Measurements from ENCODE around the gene NRIP1. TPM values are rescaled to one million over a fixed set of nuclear protein-coding genes. Genes with fewer than 3 reads are reported as not detected.

NRIP1 gene
- total and polyA plus RNA-seq, 9 of the 15 experiments (the other 6 are each of a cell fraction or from before 2014, with no cell fraction given), result 4.3 to 42.8 (median 19.6) TPM

DNA sequence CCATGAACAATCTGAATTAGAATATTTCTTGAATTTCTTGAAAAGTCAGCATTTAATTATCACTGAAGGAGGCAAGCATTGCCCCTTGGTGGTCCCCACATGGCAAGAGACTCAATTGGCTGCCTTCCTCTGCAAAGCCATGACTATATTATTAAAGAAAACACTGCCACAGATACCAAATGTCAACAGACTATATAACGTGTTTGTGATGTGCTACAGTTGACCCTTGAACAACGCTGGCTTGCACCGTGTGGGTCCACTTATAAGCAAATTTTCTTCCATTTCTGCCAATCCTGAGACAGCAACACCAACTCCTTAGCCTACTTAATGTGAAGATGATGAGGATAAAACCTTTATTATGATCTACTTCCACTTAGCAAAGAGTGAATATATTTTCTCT lies 66.5 kb downstream of the NRIP1 start:
- ATAC-seq, result no peak
- BruUV-seq (replicated peaks), result no TSS peak
- FAIRE-seq, result no peak
- no peak for DNase-seq (ENCODE audit: extremely low read depth in 1 of 4, low spot score in 3 of 4)
- POLR2A ChIA-PET, result no interaction called here
- Histone ChIP-seq H3K4me3 (no peak overlapping the region), H2AFZ (ENCODE audit: low read depth, low read length) (no peak overlapping the region), H3K27ac (ENCODE audit: extremely low read depth, low read depth, low read length) (no peak overlapping the region), H3K4me2 (ENCODE audit: insufficient read depth, low read length) (no peak overlapping the region), H3K4me1 (replicated peaks in 1 of 2; ENCODE audit: control insufficient read depth in 2 of 2, insufficient read depth in 2 of 2, low read length in 2 of 2) (no peaks in the 10 kb centered on the region), H3K9ac (ENCODE audit: insufficient read depth in 1 of 2, low read depth in 2 of 2, low read length in 2 of 2) (no peak overlapping the region), H3K36me3 (ENCODE audit: control insufficient read depth, insufficient read depth, low read length) (peaks cover 1% of the 10 kb centered on the region; the same call in 2 of the 3 replicates), H3K9me3 (replicated peaks; ENCODE audit: control insufficient read depth, insufficient read depth, low read depth, low read length) (no peaks in the 10 kb centered on the region), H4K20me1 (replicated peaks; ENCODE audit: control insufficient read depth, insufficient read depth, low read length) (no peaks in the 10 kb centered on the region), H3K9me1 (ENCODE audit: control insufficient read depth, insufficient read depth, low read length) (no peaks in the 10 kb centered on the region), H3K27me3 (ENCODE audit: control insufficient read depth in 2 of 2, insufficient read depth in 2 of 2, low read length in 2 of 2) (no peaks in the 10 kb centered on the region), H3K79me2 (ENCODE audit: control insufficient read depth, insufficient read depth, low read length) (peaks cover 75% of the 10 kb centered on the region)
- intact Hi-C loops (cut with micrococcal nuclease), result no loop called here
- in situ Hi-C loops (cut with MboI), result no loop called here
- CTCF ChIA-PET (ENCODE audit: low intra/inter-chr PET ratio), result no interaction called here
- TF ChIP-seq C11orf30 (IDR thresholded peaks at IDR 0.05; ENCODE audit: low read depth), result peak; percentile 20; the same call in 1 of the 2 replicates
- no peak for TF ChIP-seq SRSF3 (IDR thresholded peaks at IDR 0.05; ENCODE audit: insufficient read depth, low read length)
- 71% methylated on average over 3 of the region's 3 CpGs for WGBS (ENCODE audit: insufficient coverage, low coverage, missing lambda C conversion rate)

DNA sequence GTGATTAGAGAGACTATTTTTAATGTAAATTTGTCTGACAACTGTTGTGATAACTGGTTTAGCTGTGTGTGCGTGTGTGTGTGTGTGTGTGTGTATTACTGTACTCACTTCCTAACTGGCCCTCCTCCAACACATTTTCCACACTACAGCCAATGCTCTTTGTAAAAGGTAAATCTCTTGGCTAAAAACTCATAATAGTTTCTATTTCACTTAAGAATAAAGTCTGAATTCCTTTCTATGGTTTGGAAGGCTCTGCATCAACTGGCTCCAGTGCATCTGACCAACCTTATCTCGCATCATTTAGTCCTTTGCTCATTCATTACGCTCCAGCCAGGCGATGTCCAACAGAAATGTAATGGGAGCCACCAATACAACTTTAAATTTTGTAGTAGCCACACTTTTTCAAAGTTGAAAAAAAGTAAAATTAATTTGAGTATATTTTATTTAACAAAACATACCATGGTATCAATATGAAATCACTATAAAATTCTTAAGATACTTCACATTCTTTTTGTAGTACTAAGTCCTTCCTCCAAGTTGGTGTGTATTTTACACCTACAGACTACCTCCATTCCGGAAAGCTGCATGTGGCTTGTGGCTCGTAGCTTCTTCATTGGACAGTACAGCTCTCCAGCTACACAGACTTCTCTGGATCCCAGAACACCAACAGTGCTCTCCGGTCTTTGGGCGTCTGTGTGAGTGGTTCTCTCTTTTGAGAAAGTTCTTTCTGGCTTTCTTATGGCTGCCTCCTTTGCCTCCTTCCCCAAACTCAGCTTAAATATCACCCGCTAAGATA lies 68.9 kb downstream of the NRIP1 start:
- POLR2A ChIA-PET, result no interaction called here
- Histone ChIP-seq H3K4me1 (replicated peaks in 1 of 2; ENCODE audit: control insufficient read depth in 2 of 2, insufficient read depth in 2 of 2, low read length in 2 of 2) (no peaks in the 10 kb centered on the region), H3K9ac (ENCODE audit: insufficient read depth in 1 of 2, low read depth in 2 of 2, low read length in 2 of 2) (no peak overlapping the region), H2AFZ (ENCODE audit: low read depth, low read length) (no peak overlapping the region), H3K27me3 (ENCODE audit: control insufficient read depth in 2 of 2, insufficient read depth in 2 of 2, low read length in 2 of 2) (no peaks in the 10 kb centered on the region), H3K79me2 (ENCODE audit: control insufficient read depth, insufficient read depth, low read length) (peaks cover 72% of the 10 kb centered on the region), H3K4me3 (no peak overlapping the region), H3K27ac (ENCODE audit: extremely low read depth, low read depth, low read length) (no peak overlapping the region), H4K20me1 (replicated peaks; ENCODE audit: control insufficient read depth, insufficient read depth, low read length) (no peaks in the 10 kb centered on the region), H3K9me3 (replicated peaks; ENCODE audit: control insufficient read depth, insufficient read depth, low read depth, low read length) (no peaks in the 10 kb centered on the region), H3K36me3 (ENCODE audit: control insufficient read depth, insufficient read depth, low read length) (peaks cover 8% of the 10 kb centered on the region; the same call in 2 of the 3 replicates), H3K4me2 (ENCODE audit: insufficient read depth, low read length) (no peak overlapping the region), H3K9me1 (ENCODE audit: control insufficient read depth, insufficient read depth, low read length) (no peaks in the 10 kb centered on the region)
- CTCF ChIA-PET (ENCODE audit: low intra/inter-chr PET ratio), result no interaction called here
- in situ Hi-C loops (cut with MboI), result no loop called here
- intact Hi-C loops (cut with micrococcal nuclease), result no loop called here
- 91% methylated on average over 9 of the region's 9 CpGs for whole genome bisulfite sequencing (ENCODE audit: insufficient coverage, low coverage, missing lambda C conversion rate)
- no TSS peak for BruUV-seq (replicated peaks)
- DNase-seq (ENCODE audit: extremely low read depth in 1 of 4, low spot score in 3 of 4) (no peak), ATAC-seq (no peak; the same call in 2 of the 3 replicates), FAIRE-seq (no peak)
- no peak for TF ChIP-seq ZNF274 (IDR thresholded peaks at IDR 0.05; ENCODE audit: borderline replicate concordance, low read depth, low read length)
- no peak for TF ChIP-seq ZNF507 (tag; conservative IDR thresholded peaks at IDR 0.05)
- no peak for TF ChIP-seq MAFG (tag; conservative IDR thresholded peaks at IDR 0.05)
- no peak for TF ChIP-seq SRF (CRISPR knock-in tag; IDR thresholded peaks at IDR 0.05)
- TF ChIP-seq PURB (CRISPR knock-in tag; IDR thresholded peaks at IDR 0.05; ENCODE audit: low read depth), result no peak
- no peak for TF ChIP-seq NEUROD1 (IDR thresholded peaks at IDR 0.05; ENCODE audit: borderline replicate concordance, low read depth, low read length, partially characterized antibody)
- TF ChIP-seq ZNF174 (CRISPR knock-in tag; IDR thresholded peaks at IDR 0.05), result no peak
- TF ChIP-seq, protein P1, sequence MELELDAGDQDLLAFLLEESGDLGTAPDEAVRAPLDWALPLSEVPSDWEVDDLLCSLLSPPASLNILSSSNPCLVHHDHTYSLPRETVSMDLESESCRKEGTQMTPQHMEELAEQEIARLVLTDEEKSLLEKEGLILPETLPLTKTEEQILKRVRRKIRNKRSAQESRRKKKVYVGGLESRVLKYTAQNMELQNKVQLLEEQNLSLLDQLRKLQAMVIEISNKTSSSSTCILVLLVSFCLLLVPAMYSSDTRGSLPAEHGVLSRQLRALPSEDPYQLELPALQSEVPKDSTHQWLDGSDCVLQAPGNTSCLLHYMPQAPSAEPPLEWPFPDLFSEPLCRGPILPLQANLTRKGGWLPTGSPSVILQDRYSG (tag; conservative IDR thresholded peaks at IDR 0.05; ENCODE audit: low read depth), result no peak
- no peak for TF ChIP-seq MLX (CRISPR knock-in tag; conservative IDR thresholded peaks at IDR 0.05)
- no peak for TF ChIP-seq CHD1 (IDR thresholded peaks at IDR 0.05; ENCODE audit: low read length)
- TF ChIP-seq HSF4 (CRISPR knock-in tag; IDR thresholded peaks at IDR 0.05; ENCODE audit: borderline replicate concordance), result no peak
- TF ChIP-seq U2AF2 (optimal IDR thresholded peaks at IDR 0.05; ENCODE audit: low read depth, low read length), result no peak

All from K562 (cell line).